SK-N-SH (cell line): Measurements from ENCODE around the gene APOL2. TPM values are rescaled to one million over a fixed set of nuclear protein-coding genes. Genes with fewer than 3 reads are reported as not detected.

ENCODE experiments used
- CTCF ChIA-PET: fragments of 300-600, 350-600 bp; formaldehyde crosslinking; extraction: SDS; loops from one replicate; lab custom pipeline; 2021; lab: Yijun Ruan, JAX
- POLR2A ChIA-PET: fragments of 350-600 bp; sonication (Branson Sonifier 250); formaldehyde crosslinking; extraction: SDS; loops from one replicate; lab custom pipeline; 2020; ENCODE audit warnings: antibody characterized with exemption, inconsistent platforms; lab: Yijun Ruan, JAX
- DNase-seq: peaks from one replicate; pipeline ENCODE4 v3.0.0; 2012
- H2AFZ ChIP-seq: fragments of 200-600 bp; sonication (generic); 2 replicates; pipeline ENCODE4 v1.8.1; 2016; ENCODE audit warnings: antibody characterized with exemption, mild to moderate bottlenecking, low read depth
- H3F3A ChIP-seq: fragments of 200-600 bp; sonication (generic); replicated peaks from 2 replicates; pipeline ENCODE3; 2016; ENCODE audit warnings: antibody characterized with exemption, mild to moderate bottlenecking; ENCODE audit not compliant: insufficient read depth
- H3K27ac ChIP-seq, 2 experiments: fragments of 200-500 bp in 1 of 2; fragments of 200-600 bp in 1 of 2; sonication (Bioruptor generic) in 1 of 2; sonication (generic), shearing (Covaris generic) in 1 of 2; 2 replicates each; pipeline versions ENCODE4 v1.5.1 to v1.6.1; 2014 to 2016; ENCODE audit warnings: low read depth in 2 of 2, inconsistent platforms in 1 of 2, low read length in 1 of 2, mild to moderate bottlenecking in 1 of 2, mixed read lengths in 1 of 2
- H3K27me3 ChIP-seq: fragments of 200-600 bp; sonication (generic), shearing (Covaris generic); 2 replicates; pipeline ENCODE4 v1.6.1; 2016; ENCODE audit warnings: mixed run types; ENCODE audit not compliant: insufficient read depth
- H3K36me3 ChIP-seq, 2 experiments: fragments of 200-500 bp in 1 of 2; fragments of 200-600 bp in 1 of 2; sonication (Bioruptor generic) in 1 of 2; sonication (generic) in 1 of 2; replicated peaks in 1 of 2; 2 replicates each; pipeline versions ENCODE3 to v1.5.1; 2014 to 2016; ENCODE audit warnings: low read length in 1 of 2, mild to moderate bottlenecking in 1 of 2; ENCODE audit not compliant: insufficient read depth in 2 of 2, control insufficient read depth in 1 of 2
- H3K4me1 ChIP-seq, 2 experiments: fragments of 200-500 bp in 1 of 2; fragments of 200-600 bp in 1 of 2; sonication (Bioruptor generic) in 1 of 2; sonication (generic), shearing (Covaris generic) in 1 of 2; 2 replicates each; pipeline versions ENCODE4 v1.5.1 to v1.6.1; 2014 to 2016; ENCODE audit warnings: low read depth in 1 of 2, low read length in 1 of 2, mixed run types in 1 of 2; ENCODE audit not compliant: insufficient read depth in 2 of 2, control insufficient read depth in 1 of 2
- H3K4me2 ChIP-seq: fragments of 200-600 bp; sonication (generic), shearing (Covaris generic); 2 replicates; pipeline ENCODE4 v1.6.1; 2017; ENCODE audit warnings: mixed run types
- H3K4me3 ChIP-seq, 2 experiments: fragments of 200-500 bp in 1 of 2; fragments of 200-600 bp in 1 of 2; sonication (Bioruptor generic) in 1 of 2; sonication (generic), shearing (Covaris generic) in 1 of 2; 2 replicates each; pipeline versions ENCODE4 v1.5.1 to v1.8.1; 2014 to 2016; ENCODE audit warnings: low read depth in 2 of 2, inconsistent platforms in 1 of 2, low read length in 1 of 2, mild to moderate bottlenecking in 1 of 2, mixed read lengths in 1 of 2, moderate library complexity in 1 of 2
- H3K79me2 ChIP-seq: fragments of 200-600 bp; sonication (generic); 2 replicates; pipeline ENCODE4 v1.8.1; 2017; ENCODE audit warnings: mild to moderate bottlenecking; ENCODE audit not compliant: insufficient read depth
- H3K9ac ChIP-seq: fragments of 200-600 bp; sonication (generic); 2 replicates; pipeline ENCODE4 v1.6.1; 2017; ENCODE audit warnings: mixed run types
- H3K9me2 ChIP-seq: fragments of 200-600 bp; sonication (generic); 2 replicates; pipeline ENCODE4 v1.6.1; 2017; ENCODE audit warnings: mixed run types
- H3K9me3 ChIP-seq: fragments of 200-600 bp; sonication (generic); 2 replicates; pipeline ENCODE4 v1.6.1; 2017; ENCODE audit warnings: mixed run types, mild to moderate bottlenecking, moderate library complexity
- H4K20me1 ChIP-seq: fragments of 200-600 bp; sonication (generic); 2 replicates; pipeline ENCODE4 v1.6.1; 2017; ENCODE audit warnings: mild to moderate bottlenecking, mixed run types; ENCODE audit not compliant: insufficient read depth
- CTCF ChIP-seq: fragments of 200-600 bp; sonication (generic); IDR thresholded peaks from 2 replicates; pipeline ENCODE4 v1.6.1; 2017; ENCODE audit warnings: antibody characterized with exemption, mild to moderate bottlenecking, moderate library complexity
- ELF1 ChIP-seq: IDR thresholded peaks from 2 replicates; pipeline ENCODE4 v1.4.0; 2012
- EP300 ChIP-seq, 2 experiments: IDR thresholded peaks; 2 replicates each; pipeline versions ENCODE4 v1.4.0 to v1.6.1; 2012; ENCODE audit warnings: borderline replicate concordance in 1 of 2, low read depth in 1 of 2, low read length in 1 of 2
- EZH2phosphoT487 ChIP-seq: fragments of 200-600 bp; sonication (generic); IDR thresholded peaks from 2 replicates; pipeline ENCODE4 v1.6.1; 2017; ENCODE audit warnings: low read depth, mixed run types, mild to moderate bottlenecking, antibody characterized with exemption, moderate library complexity, borderline replicate concordance
- FOSL2 ChIP-seq: IDR thresholded peaks from 2 replicates; pipeline ENCODE4 v1.4.0; 2012; ENCODE audit warnings: low read depth, mild to moderate bottlenecking, moderate library complexity, borderline replicate concordance
- FOXM1 ChIP-seq: IDR thresholded peaks from 2 replicates; pipeline ENCODE4 v1.4.0; 2012; ENCODE audit warnings: low read depth, mild to moderate bottlenecking
- JUND ChIP-seq: IDR thresholded peaks from 2 replicates; pipeline ENCODE4 v1.4.0; 2012
- POLR2AphosphoS5 ChIP-seq: IDR thresholded peaks from 2 replicates; pipeline ENCODE4 v1.6.1; 2012; ENCODE audit warnings: low read depth, low read length
- RCOR1 ChIP-seq: fragments of 150-350 bp; IDR thresholded peaks from 2 replicates; pipeline ENCODE4 v1.6.1; 2017; ENCODE audit warnings: antibody characterized with exemption, low read length
- REST ChIP-seq: IDR thresholded peaks from 2 replicates; pipeline ENCODE4 v1.6.1; 2012; ENCODE audit warnings: mild to moderate bottlenecking, low read depth, low read length, moderate library complexity
- SIN3A ChIP-seq: IDR thresholded peaks from 2 replicates; pipeline ENCODE4 v1.6.1; 2012; ENCODE audit warnings: low read depth, mild to moderate bottlenecking, low read length, moderate library complexity, borderline replicate concordance
- SMC3 ChIP-seq: IDR thresholded peaks from 2 replicates; pipeline ENCODE4 v1.6.1; 2012; ENCODE audit warnings: low read depth, low read length, improper control_type of control experiment
- TEAD4 ChIP-seq: IDR thresholded peaks from 2 replicates; pipeline ENCODE4 v1.4.0; 2012; ENCODE audit warnings: mild to moderate bottlenecking, borderline replicate concordance; ENCODE audit not compliant: insufficient read depth
- USF2 ChIP-seq: fragments of 150-350 bp; IDR thresholded peaks from 2 replicates; pipeline ENCODE4 v1.6.1; 2017; ENCODE audit warnings: antibody characterized with exemption, low read length, low read depth, borderline replicate concordance
- ZBTB33 ChIP-seq: IDR thresholded peaks from 2 replicates; pipeline ENCODE4 v1.4.0; 2012; ENCODE audit warnings: low read depth, borderline replicate concordance
- WGBS: methylation state at CpG from one replicate; pipeline ENCODE4 v1.1.6; 2017; ENCODE audit warnings: low lambda C conversion rate; 5-methylcytosine and 5-hydroxymethylcytosine counted together
- polyA plus RNA-seq, 3 experiments: library from polyadenylated mRNA; depleted of rRNA; stranded (reverse); fragments of >200 nt; gene quantifications; 2 replicates each; pipeline ENCODE4 v1.2.3, GENCODE V29; 2012

Gene APOL2
- polyA plus RNA-seq, 1 of the 3 experiments (the other 2 are of a cell fraction), result 8.3 TPM

GRCh38 chr22:36208914-36209313, 30.4 kb downstream of the APOL2 start:
- H4K20me1 ChIP-seq, result no peaks in the 10 kb centered on the region
- TF ChIP-seq JUND (no peak), TEAD4 (no peak), FOSL2 (no peak), SMC3 (no peak), POLR2AphosphoS5 (no peak), SIN3A (no peak), FOXM1 (no peak), ELF1 (no peak), EZH2phosphoT487 (no peak), USF2 (no peak), ZBTB33 (no peak), EP300 (IDR thresholded peaks at IDR 0.05; ENCODE audit: borderline replicate concordance in 1 of 2, low read depth in 1 of 2, low read length in 1 of 2) (no peak), RCOR1 (no peak), REST (no peak), CTCF (no peak)
- TF ChIP-seq, all 33 proteins: peak for 0
- Histone ChIP-seq H2AFZ (no peak overlapping the region), H3K79me2 (no peaks in the 10 kb centered on the region), H3F3A (no peaks in the 10 kb centered on the region), H3K9me3 (no peaks in the 10 kb centered on the region), H3K27me3 (peaks cover 8% of the 10 kb centered on the region; the same call in 1 of the 2 replicates), H3K27ac (no peak overlapping the region), H3K9ac (no peak overlapping the region), H3K9me2 (no peaks in the 10 kb centered on the region), H3K4me3 (no peak overlapping the region), H3K4me1 (no peaks in the 10 kb centered on the region), H3K4me2 (no peak overlapping the region), H3K36me3 (no peaks in the 10 kb centered on the region)
- no peak for DNase-seq
- ChIA-PET POLR2A (no interaction called here), CTCF (interaction anchor here (1.1 to 1.2 kb wide), 2 partner anchors 12 to 16 kb away, joined by 3 to 5 read pairs; no protein-coding TSS in a partner anchor)
- whole genome bisulfite sequencing, result 73% methylated on average over 1 of the region's 1 CpG
